GM04504 (cell line): ENCODE results near the gene LCE6A.

Source experiments
- DNase-seq: peaks from one replicate; pipeline ENCODE4 v3.0.0-alpha.2; 2012; ENCODE audit warnings: low read depth

Gene LCE6A

GRCh38 chr1:152876827-152877226, 34.2 kb downstream of the LCE6A start:
- no peak for DNase-seq

- no peak for DNase-seq
Observed at GRCh38 chr1:152878042-152878441, 35.4 kb downstream of the LCE6A start, which contains the start of gene SMCP. Gene SMCP, plus strand, starts transcription at chr1:152878322. Its CDS starts 6,101 bp downstream, at chr1:152884423.

- DNase-seq = no peak
Observed at GRCh38 chr1:152879559-152880198, 37.0 kb downstream of the LCE6A start.

GRCh38 chr1:152880316-152880715, 37.7 kb downstream of the LCE6A start:
- no peak for DNase-seq

- no peak for DNase-seq
Observed at GRCh38 chr1:152880907-152881306, 38.3 kb downstream of the LCE6A start.

- no peak for DNase-seq
Observed at GRCh38 chr1:152884085-152884484, 41.4 kb downstream of the LCE6A start.

GRCh38 chr1:152884506-152884905, 41.9 kb downstream of the LCE6A start:
- DNase-seq = no peak

- DNase-seq = no peak
Observed at GRCh38 chr1:152884966-152885624, 42.4 kb downstream of the LCE6A start.

GRCh38 chr1:152886085-152886484, 43.4 kb downstream of the LCE6A start:
- DNase-seq = no peak

GRCh38 chr1:152886758-152887409, 44.2 kb downstream of the LCE6A start:
- DNase-seq = no peak

- no peak for DNase-seq
Observed at GRCh38 chr1:152888126-152888525, 45.5 kb downstream of the LCE6A start.
